PFSK-1 (cell line): Measurements from ENCODE around the gene SMG6.

Source experiments
- FOXP2 ChIP-seq: optimal IDR thresholded peaks from 2 replicates; pipeline ENCODE3; 2011; ENCODE audit warnings: borderline replicate concordance, control low read depth, inconsistent platforms; ENCODE audit not compliant: insufficient read depth; ENCODE audit errors: extremely low read length, extremely low read depth
- POLR2AphosphoS5 ChIP-seq: IDR thresholded peaks from 2 replicates; pipeline ENCODE4 v1.6.1; 2012; ENCODE audit warnings: low read depth, mild to moderate bottlenecking, control low read depth, low read length, moderate library complexity
- SIN3A ChIP-seq: IDR thresholded peaks from 2 replicates; pipeline ENCODE4 v1.6.1; 2012; ENCODE audit warnings: mild to moderate bottlenecking, low read length, moderate library complexity, borderline replicate concordance; ENCODE audit not compliant: insufficient read depth
- TAF1 ChIP-seq: IDR thresholded peaks from 2 replicates; pipeline ENCODE4 v1.6.1; 2012; ENCODE audit warnings: low read length, control low read depth, borderline replicate concordance; ENCODE audit not compliant: insufficient read depth
- TF ChIP-seq, protein P1 (sequence below), 2 experiments: IDR thresholded peaks; 2 replicates each; pipeline versions ENCODE4 v1.6.1 to v1.8.0; 2011 to 2012; ENCODE audit warnings: low read depth in 2 of 2, low read length in 2 of 2, control low read depth in 1 of 2, inconsistent platforms in 1 of 2, mild to moderate bottlenecking in 1 of 2, moderate library complexity in 1 of 2; ENCODE audit not compliant: insufficient read depth in 1 of 2

SMG6 gene

DNA sequence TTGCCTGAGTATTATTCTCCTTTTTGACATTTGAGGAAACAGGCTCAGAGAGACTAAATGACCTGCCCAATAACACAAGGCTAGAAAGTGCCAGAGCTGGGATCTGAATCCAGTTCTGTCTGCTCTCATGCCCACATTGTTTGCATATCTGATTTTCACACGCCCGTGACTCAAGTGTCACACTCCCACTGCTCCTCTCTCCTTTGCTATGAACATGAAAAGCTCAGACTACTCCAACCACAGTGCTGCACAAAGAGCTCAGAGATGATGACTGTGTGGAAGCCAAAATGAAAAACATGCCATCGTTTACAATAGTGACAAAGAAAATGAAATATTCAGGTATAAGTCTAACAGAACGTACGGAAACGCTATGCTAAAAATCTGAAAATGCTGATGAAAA, 107.9 kb downstream of the SMG6 start:
- no peak for TF ChIP-seq POLR2AphosphoS5

DNA sequence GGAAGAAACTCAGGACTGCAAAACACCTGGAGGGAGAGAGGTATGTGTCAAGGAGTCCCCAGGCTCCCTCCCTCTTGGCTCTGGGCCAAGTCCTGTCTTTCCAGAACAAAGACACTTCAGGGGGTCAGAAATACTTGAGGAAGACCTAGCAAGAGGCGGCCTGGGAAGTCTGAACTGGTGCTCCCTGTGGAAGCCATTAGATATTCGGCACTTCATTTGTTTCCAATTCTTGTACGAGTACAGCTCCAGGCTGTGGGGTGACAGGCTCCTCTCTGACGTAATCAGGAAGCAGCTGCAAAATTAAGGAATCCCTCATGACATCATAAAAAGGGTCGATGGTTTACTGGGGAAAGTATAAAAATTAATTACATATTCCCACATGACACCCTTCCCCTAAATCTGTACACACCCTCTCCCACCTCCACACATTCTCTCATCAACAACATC, 108.7 kb downstream of the SMG6 start:
- no peak for TF ChIP-seq TAF1
- TF ChIP-seq, protein P1, sequence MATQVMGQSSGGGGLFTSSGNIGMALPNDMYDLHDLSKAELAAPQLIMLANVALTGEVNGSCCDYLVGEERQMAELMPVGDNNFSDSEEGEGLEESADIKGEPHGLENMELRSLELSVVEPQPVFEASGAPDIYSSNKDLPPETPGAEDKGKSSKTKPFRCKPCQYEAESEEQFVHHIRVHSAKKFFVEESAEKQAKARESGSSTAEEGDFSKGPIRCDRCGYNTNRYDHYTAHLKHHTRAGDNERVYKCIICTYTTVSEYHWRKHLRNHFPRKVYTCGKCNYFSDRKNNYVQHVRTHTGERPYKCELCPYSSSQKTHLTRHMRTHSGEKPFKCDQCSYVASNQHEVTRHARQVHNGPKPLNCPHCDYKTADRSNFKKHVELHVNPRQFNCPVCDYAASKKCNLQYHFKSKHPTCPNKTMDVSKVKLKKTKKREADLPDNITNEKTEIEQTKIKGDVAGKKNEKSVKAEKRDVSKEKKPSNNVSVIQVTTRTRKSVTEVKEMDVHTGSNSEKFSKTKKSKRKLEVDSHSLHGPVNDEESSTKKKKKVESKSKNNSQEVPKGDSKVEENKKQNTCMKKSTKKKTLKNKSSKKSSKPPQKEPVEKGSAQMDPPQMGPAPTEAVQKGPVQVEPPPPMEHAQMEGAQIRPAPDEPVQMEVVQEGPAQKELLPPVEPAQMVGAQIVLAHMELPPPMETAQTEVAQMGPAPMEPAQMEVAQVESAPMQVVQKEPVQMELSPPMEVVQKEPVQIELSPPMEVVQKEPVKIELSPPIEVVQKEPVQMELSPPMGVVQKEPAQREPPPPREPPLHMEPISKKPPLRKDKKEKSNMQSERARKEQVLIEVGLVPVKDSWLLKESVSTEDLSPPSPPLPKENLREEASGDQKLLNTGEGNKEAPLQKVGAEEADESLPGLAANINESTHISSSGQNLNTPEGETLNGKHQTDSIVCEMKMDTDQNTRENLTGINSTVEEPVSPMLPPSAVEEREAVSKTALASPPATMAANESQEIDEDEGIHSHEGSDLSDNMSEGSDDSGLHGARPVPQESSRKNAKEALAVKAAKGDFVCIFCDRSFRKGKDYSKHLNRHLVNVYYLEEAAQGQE (IDR thresholded peaks at IDR 0.05; ENCODE audit: insufficient read depth in 1 of 2, low read depth in 2 of 2, low read length in 2 of 2): no peak
- no peak for TF ChIP-seq FOXP2
- TF ChIP-seq SIN3A: no peak
- TF ChIP-seq POLR2AphosphoS5: no peak

DNA sequence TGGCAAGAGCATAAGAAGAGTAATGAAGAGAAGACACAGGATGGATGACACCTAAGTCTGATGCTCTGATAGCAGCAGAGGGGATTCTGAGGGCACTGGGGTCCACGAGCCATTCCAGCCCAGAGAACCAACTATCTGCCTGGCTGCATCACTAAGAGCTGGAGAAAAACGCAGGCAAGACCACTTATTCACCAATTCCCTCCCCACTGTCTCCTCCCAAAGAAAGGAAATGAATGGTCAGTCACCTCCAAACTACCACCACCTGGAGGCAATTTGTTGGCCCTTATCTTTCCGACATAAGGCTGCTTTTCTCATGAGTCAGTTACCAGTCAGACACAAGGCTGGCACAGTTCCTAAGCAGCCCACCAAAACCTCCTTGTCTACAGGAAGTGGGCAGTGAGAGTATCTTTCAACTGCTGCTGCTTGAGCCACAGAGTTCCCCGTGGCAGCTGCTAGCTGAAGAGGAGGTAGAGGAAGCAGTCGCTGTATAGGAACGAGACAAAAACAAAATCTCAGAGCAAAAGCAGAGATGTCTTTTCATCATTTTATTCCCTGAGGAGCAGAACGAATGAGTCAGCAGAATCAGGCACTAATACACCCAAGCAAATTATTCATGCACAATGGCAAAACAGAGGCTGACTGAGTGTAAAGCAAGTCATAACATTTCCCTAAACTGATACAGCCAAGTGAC, 111.1 kb downstream of the SMG6 start:
- TF ChIP-seq, protein P1 (IDR thresholded peaks at IDR 0.05; ENCODE audit: insufficient read depth in 1 of 2, low read depth in 2 of 2, low read length in 2 of 2): peak in 1 of 2 experiments; percentile 58; a peak in 1 of 4 replicates
- TF ChIP-seq POLR2AphosphoS5 (peak; percentile 68), TAF1 (0 out of 2 replicates have a peak, but pooled peaks have one; percentile 17), FOXP2 (no peak), SIN3A (peak; percentile 70; the same call in 1 of the 2 replicates)

DNA sequence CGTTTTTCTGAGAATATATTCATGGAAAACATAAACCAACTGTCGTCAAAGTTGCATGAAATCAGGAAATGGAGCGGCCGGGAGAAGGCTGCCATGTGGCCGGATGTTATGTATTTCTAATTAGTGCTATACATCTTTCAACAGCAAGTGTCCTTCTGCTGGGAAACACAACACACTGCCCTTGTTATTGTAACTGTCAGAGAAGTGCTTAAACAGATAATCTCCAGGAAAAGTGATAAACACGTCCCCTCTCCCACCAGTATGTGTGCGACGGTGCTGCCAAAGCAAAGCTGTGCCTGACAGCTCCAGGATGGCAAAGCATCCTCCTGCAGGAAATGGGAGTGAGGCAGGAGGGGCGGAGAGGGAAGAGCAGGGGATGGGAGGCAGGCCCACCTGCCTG, 111.8 kb downstream of the SMG6 start:
- TF ChIP-seq POLR2AphosphoS5 (no peak), SIN3A (peak; percentile 98), FOXP2 (peak; percentile 89), TAF1 (no peak)
- TF ChIP-seq, protein P1 (IDR thresholded peaks at IDR 0.05; ENCODE audit: insufficient read depth in 1 of 2, low read depth in 2 of 2, low read length in 2 of 2): peak; percentile 10 to 68; a peak in 2 of 4 replicates

DNA sequence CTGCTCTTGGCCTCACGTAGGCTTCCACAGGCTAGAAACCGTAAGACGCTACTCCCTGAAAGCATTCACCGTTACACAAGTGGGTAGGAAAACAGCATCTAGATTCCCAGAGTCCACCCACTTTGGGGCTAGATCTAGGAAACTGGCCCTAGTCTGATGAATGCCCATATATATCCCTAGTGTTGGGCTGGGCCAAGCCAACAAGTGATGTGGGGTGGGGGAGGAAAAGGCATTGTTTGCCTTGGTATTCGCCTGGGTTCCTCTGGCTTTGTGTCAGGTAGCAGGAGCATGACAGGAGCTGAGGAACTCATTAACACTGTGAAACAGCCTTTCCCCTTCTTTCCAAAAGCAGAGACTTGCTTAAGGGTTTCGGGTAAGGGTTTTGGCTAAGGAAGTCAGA, 112.4 kb downstream of the SMG6 start:
- no peak for TF ChIP-seq TAF1
- no peak for TF ChIP-seq FOXP2
- no peak for TF ChIP-seq POLR2AphosphoS5
- no peak for TF ChIP-seq SIN3A
- TF ChIP-seq, protein P1 (IDR thresholded peaks at IDR 0.05; ENCODE audit: insufficient read depth in 1 of 2, low read depth in 2 of 2, low read length in 2 of 2): no peak
